ENCODE measurements around the gene IP6K1. TPM values are rescaled to one million over a fixed set of nuclear protein-coding genes. Genes with fewer than 3 reads are reported as not detected.

Gene IP6K1
- total RNA-seq, 4 donors from 2014 or later = 37.8 to 64.9 (median 43.5) TPM

DNA sequence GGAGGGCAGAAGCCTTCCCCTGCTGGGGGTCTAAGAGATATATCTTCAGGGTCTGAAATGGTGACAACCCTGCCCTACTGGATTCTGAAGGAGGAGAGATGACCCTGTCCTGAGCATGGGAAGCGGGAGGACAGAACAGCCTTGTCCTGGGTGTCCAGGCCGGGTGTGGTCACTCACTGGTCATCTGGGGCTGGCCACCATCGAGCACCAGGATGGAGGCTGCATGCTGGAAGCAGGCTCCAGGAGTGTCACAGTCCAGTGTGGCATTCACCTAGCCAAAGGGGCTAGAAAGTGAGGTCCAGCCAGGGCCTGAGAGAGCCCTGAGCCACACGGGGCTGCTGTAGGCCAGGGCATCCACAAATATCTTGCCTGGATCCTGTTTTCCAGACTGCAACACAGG, 8.1 kb upstream of the IP6K1 start:
- H3K4me3 ChIP-seq = no peak overlapping the region
- no peak overlapping the region for H3K27ac ChIP-seq
- no peak for TF ChIP-seq EP300 (IDR thresholded peaks at IDR 0.05)
- no peak for TF ChIP-seq POLR2AphosphoS5 (IDR thresholded peaks at IDR 0.05)
- TF ChIP-seq, protein P1, sequence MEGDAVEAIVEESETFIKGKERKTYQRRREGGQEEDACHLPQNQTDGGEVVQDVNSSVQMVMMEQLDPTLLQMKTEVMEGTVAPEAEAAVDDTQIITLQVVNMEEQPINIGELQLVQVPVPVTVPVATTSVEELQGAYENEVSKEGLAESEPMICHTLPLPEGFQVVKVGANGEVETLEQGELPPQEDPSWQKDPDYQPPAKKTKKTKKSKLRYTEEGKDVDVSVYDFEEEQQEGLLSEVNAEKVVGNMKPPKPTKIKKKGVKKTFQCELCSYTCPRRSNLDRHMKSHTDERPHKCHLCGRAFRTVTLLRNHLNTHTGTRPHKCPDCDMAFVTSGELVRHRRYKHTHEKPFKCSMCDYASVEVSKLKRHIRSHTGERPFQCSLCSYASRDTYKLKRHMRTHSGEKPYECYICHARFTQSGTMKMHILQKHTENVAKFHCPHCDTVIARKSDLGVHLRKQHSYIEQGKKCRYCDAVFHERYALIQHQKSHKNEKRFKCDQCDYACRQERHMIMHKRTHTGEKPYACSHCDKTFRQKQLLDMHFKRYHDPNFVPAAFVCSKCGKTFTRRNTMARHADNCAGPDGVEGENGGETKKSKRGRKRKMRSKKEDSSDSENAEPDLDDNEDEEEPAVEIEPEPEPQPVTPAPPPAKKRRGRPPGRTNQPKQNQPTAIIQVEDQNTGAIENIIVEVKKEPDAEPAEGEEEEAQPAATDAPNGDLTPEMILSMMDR (IDR thresholded peaks at IDR 0.05) = no peak
- TF ChIP-seq POLR2A (IDR thresholded peaks at IDR 0.05) = no peak
- H3K36me3 ChIP-seq = no peaks in the 10 kb centered on the region
- H3K27me3 ChIP-seq = no peaks in the 10 kb centered on the region
- H3K9me3 ChIP-seq = no peaks in the 10 kb centered on the region
- WGBS, 2 donors (ENCODE audit: low coverage in 1 of 2) = no CpG with 5 or more reads among the region's 4 CpGs
- no peak for ATAC-seq
- peaks cover 0 to 5% (median 4%) of the 10 kb centered on the region in 3 donors for H3K4me1 ChIP-seq

DNA sequence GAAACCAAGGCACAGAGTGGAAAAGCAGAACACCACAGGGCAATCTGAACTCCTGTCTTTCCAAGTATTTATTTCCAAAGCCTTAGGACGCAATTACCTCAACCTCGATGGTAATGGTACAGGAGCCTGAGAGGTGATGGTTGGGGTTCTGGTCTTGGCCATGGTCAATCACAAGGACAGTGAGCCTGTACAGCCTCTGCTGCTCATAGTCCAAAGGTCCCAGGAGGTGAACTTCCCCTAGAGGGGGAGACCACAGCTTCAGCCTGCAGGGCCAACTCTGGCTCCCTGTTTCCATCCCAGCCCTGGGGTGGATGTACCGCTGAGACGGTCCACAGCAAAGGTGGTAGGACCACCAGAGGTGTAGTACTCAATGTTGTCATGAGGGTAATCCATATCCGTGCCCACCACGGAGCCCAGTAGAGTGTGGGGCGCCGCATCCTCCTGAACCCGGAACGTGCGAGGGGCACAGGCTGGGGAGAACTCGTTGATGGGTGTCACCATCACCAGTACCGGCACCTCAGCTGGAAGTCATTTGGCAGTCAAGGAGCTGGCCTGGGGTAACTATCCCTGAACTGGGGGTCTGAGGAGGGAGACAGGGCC, 7.2 kb upstream of the IP6K1 start:
- no peaks in the 10 kb centered on the region for H3K27me3 ChIP-seq
- H3K27ac ChIP-seq = no peak overlapping the region
- H3K4me3 ChIP-seq = no peak overlapping the region
- H3K36me3 ChIP-seq = no peaks in the 10 kb centered on the region
- no peaks in the 10 kb centered on the region for H3K9me3 ChIP-seq
- ATAC-seq = no peak
- WGBS, 2 donors (ENCODE audit: low coverage in 1 of 2) = 60 to 92% methylated on average over 1 to 2 of the region's 13 CpGs
- no peaks in the 10 kb centered on the region for H3K4me1 ChIP-seq
- TF ChIP-seq, protein P1 (IDR thresholded peaks at IDR 0.05) = no peak

DNA sequence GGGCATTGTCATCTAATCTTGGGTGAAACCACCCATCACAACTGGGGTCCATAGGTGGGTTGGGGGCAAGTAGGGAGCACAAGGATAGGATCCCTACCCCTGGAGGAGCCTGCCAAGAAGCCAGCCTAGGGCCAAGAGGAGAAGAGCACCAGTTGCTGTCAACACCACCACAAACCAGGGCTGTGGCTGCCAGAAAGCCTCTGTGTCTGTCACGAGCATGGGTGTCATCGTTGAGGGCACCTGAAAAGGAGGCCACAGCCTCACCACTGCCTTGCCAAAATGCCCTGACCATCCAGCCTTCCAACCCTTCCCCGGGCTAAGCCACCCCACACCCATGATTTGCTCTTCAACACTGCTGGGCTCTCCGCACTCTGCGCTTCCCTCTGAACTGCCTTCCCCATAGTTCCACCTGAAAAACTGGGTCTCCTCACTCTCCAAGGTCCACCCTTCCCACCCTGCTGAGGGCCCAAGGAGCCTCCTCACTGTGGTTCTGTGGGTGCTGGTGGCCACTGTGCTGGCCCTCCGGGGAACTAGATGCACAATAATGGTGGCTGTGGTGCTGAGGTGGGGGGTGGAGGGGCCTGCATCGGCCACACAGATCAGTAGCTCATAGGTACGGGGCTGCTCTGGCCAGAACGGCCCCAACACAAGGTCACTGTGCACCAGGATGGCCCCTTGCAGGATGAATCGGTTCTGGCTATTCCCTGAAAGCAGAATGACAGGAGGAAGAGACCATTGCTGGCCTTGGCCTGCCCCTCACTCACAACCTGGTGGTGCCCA, 6.2 kb upstream of the IP6K1 start:
- 90 to 100% methylated on average over 3 of the region's 10 CpGs for WGBS, 2 donors (ENCODE audit: low coverage in 1 of 2)
- H3K36me3 ChIP-seq = no peaks in the 10 kb centered on the region
- TF ChIP-seq EP300 (IDR thresholded peaks at IDR 0.05) = no peak
- TF ChIP-seq, protein P1 (IDR thresholded peaks at IDR 0.05) = no peak
- TF ChIP-seq POLR2AphosphoS5 (IDR thresholded peaks at IDR 0.05) = no peak
- TF ChIP-seq POLR2A (IDR thresholded peaks at IDR 0.05) = no peak
- H3K27me3 ChIP-seq = no peaks in the 10 kb centered on the region
- no peak for ATAC-seq
- H3K4me1 ChIP-seq = no peaks in the 10 kb centered on the region
- H3K4me3 ChIP-seq = no peak overlapping the region
- no peaks in the 10 kb centered on the region for H3K9me3 ChIP-seq
- H3K27ac ChIP-seq = no peak overlapping the region

DNA sequence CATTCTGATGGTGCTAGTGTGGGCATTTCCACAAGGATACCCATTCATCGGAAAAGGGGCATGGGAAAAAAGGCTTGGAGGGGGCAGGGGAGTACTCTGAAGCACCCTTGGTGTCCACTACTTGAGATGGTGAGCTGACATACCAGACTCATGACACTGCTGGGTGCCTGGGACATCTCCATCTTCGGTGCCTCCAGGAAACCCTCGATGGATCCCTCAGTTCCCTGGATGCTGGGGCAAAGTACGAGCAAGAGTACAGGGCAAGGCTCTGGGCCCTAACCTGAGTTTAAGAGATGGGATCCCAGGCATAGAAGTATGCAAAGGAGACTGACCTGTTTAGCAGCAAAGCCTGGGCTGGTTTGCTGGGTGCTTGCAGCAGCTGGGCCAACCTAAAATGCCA, 5.2 kb upstream of the IP6K1 start:
- ATAC-seq = no peak
- no peaks in the 10 kb centered on the region for H3K9me3 ChIP-seq
- H3K36me3 ChIP-seq = no peaks in the 10 kb centered on the region
- no peaks in the 10 kb centered on the region for H3K27me3 ChIP-seq
- no CpG with 5 or more reads among the region's 4 CpGs for WGBS, 2 donors (ENCODE audit: low coverage in 1 of 2)
- no peak overlapping the region for H3K27ac ChIP-seq
- H3K4me1 ChIP-seq = peaks cover 0 to 9% (median 0%) of the 10 kb centered on the region in 3 donors
- no peak for TF ChIP-seq POLR2A (IDR thresholded peaks at IDR 0.05)
- no peak for TF ChIP-seq POLR2AphosphoS5 (IDR thresholded peaks at IDR 0.05)
- TF ChIP-seq, protein P1 (IDR thresholded peaks at IDR 0.05) = no peak
- TF ChIP-seq EP300 (IDR thresholded peaks at IDR 0.05) = no peak
- H3K4me3 ChIP-seq = no peak overlapping the region
